BLaER1 treated with 17β-estradiol and CSF1 and Interleukin-3, amounts not matched to agents 10 nM and 100 nM (cell line): ENCODE data around the gene BPIFB2.

Source experiments
- H3K27ac ChIP-seq, 11 experiments: shearing (Covaris generic); formaldehyde crosslinking; 2 replicates each; pipeline ENCODE4 v1.8.1; 2022
- H3K27me3 ChIP-seq, 11 experiments: shearing (Covaris generic); formaldehyde crosslinking; 2 replicates each; pipeline ENCODE4 v1.8.1; 2022
- H3K36me3 ChIP-seq, 11 experiments: shearing (Covaris generic); formaldehyde crosslinking; 2 replicates each; pipeline ENCODE4 v1.8.1; 2022
- H3K4me1 ChIP-seq, 10 experiments: shearing (Covaris generic); formaldehyde crosslinking; 2 replicates each; pipeline ENCODE4 v1.8.1; 2022
- H3K4me2 ChIP-seq, 11 experiments: shearing (Covaris generic); formaldehyde crosslinking; 2 replicates each; pipeline ENCODE4 v1.8.1; 2022
- H3K4me3 ChIP-seq, 10 experiments: shearing (Covaris generic); formaldehyde crosslinking; 2 replicates each; pipeline ENCODE4 v1.8.1; 2022
- H3K9ac ChIP-seq, 11 experiments: shearing (Covaris generic); formaldehyde crosslinking; 2 replicates each; pipeline ENCODE4 v1.8.1; 2022
- H3K9me3 ChIP-seq, 11 experiments: shearing (Covaris generic); formaldehyde crosslinking; replicated peaks in 1 of 11; 2 replicates each; pipeline ENCODE4 v1.8.1; 2022
- H4K20me1 ChIP-seq, 11 experiments: shearing (Covaris generic); formaldehyde crosslinking; 2 replicates each; pipeline ENCODE4 v1.8.1; 2022
- Cebpa-rat ChIP-seq, 11 experiments: shearing (Covaris generic); IDR thresholded peaks; 2 replicates each; pipeline ENCODE4 v1.8.1; 2022

The BPIFB2 gene

GRCh38 chr20:33000802-33001466, 6.6 kb upstream of the BPIFB2 start:
- Histone ChIP-seq H3K9me3 (peaks cover 3 to 12% (median 8%) of the 10 kb centered on the region in 11 experiments; a peak in 21 of 22 replicates), H3K27me3 (no peaks in the 10 kb centered on the region), H3K4me1 (peaks cover 4 to 11% (median 7%) of the 10 kb centered on the region in 10 experiments; a peak in 16 of 20 replicates), H3K4me2 (no peak overlapping the region), H3K4me3 (no peak overlapping the region), H4K20me1 (no peaks in the 10 kb centered on the region), H3K27ac (no peak overlapping the region), H3K36me3 (no peaks in the 10 kb centered on the region), H3K9ac (no peak overlapping the region)
- no peak for TF ChIP-seq Cebpa-rat (IDR thresholded peaks at IDR 0.05)

- no peak for TF ChIP-seq Cebpa-rat (IDR thresholded peaks at IDR 0.05)
- Histone ChIP-seq H3K9ac (no peak overlapping the region), H3K27ac (no peak overlapping the region), H3K27me3 (no peaks in the 10 kb centered on the region), H3K9me3 (peaks cover 0 to 9% (median 5%) of the 10 kb centered on the region in 11 experiments; a peak in 5 of 22 replicates), H3K4me2 (no peak overlapping the region), H4K20me1 (no peaks in the 10 kb centered on the region), H3K4me3 (no peak overlapping the region), H3K36me3 (no peaks in the 10 kb centered on the region), H3K4me1 (peaks cover 4 to 11% (median 7%) of the 10 kb centered on the region in 10 experiments; a peak in 16 of 20 replicates)
These were observed 5.3 kb upstream of the BPIFB2 start for GRCh38 chr20:33002087-33002808.

GRCh38 chr20:33004141-33004751, 3.3 kb upstream of the BPIFB2 start, which contains the start of gene SUN5:
Gene SUN5, minus strand, starts transcription at chr20:33004433. Its CDS starts 93 bp downstream, at chr20:33004340.
- H3K27me3 ChIP-seq: no peaks in the 10 kb centered on the region
- H3K4me2 ChIP-seq: no peak within 1 kb of the TSS
- no peak within 1 kb of the TSS for H3K4me3 ChIP-seq
- H4K20me1 ChIP-seq: no peaks in the 10 kb centered on the region
- no peak for TF ChIP-seq Cebpa-rat (IDR thresholded peaks at IDR 0.05)
- no peak within 1 kb of the TSS for H3K27ac ChIP-seq
- peaks cover 0 to 9% (median 5%) of the 10 kb centered on the region in 11 experiments; a peak in 5 of 22 replicates for H3K9me3 ChIP-seq
- H3K36me3 ChIP-seq: no peaks in the 10 kb centered on the region
- no peak within 1 kb of the TSS for H3K9ac ChIP-seq
- peaks cover 14 to 21% (median 17%) of the 10 kb centered on the region in 10 experiments for H3K4me1 ChIP-seq

- H3K36me3 ChIP-seq: no peaks in the 10 kb centered on the region
- peaks cover 0 to 9% (median 5%) of the 10 kb centered on the region in 11 experiments; a peak in 5 of 22 replicates for H3K9me3 ChIP-seq
- H4K20me1 ChIP-seq: no peaks in the 10 kb centered on the region
- no peak overlapping the region for H3K4me2 ChIP-seq
- no peak overlapping the region for H3K4me3 ChIP-seq
- H3K4me1 ChIP-seq: peaks cover 14 to 25% (median 21%) of the 10 kb centered on the region in 10 experiments
- no peak overlapping the region for H3K9ac ChIP-seq
- H3K27me3 ChIP-seq: no peaks in the 10 kb centered on the region
- no peak overlapping the region for H3K27ac ChIP-seq
- no peak for TF ChIP-seq Cebpa-rat (IDR thresholded peaks at IDR 0.05)
These were observed 2.4 kb upstream of the BPIFB2 start for GRCh38 chr20:33005132-33005566.

GRCh38 chr20:33005908-33006775, 1.4 kb upstream of the BPIFB2 start:
- H4K20me1 ChIP-seq: no peaks in the 10 kb centered on the region
- no peak overlapping the region for H3K9ac ChIP-seq
- H3K4me2 ChIP-seq: no peak overlapping the region
- H3K27me3 ChIP-seq: no peaks in the 10 kb centered on the region
- no peaks in the 10 kb centered on the region for H3K36me3 ChIP-seq
- peaks cover 0 to 9% (median 5%) of the 10 kb centered on the region in 11 experiments; a peak in 5 of 22 replicates for H3K9me3 ChIP-seq
- H3K4me1 ChIP-seq: peaks cover 10 to 28% (median 21%) of the 10 kb centered on the region in 10 experiments
- H3K4me3 ChIP-seq: no peak overlapping the region
- no peak for TF ChIP-seq Cebpa-rat (IDR thresholded peaks at IDR 0.05)
- no peak overlapping the region for H3K27ac ChIP-seq

- Histone ChIP-seq H3K9ac (no peak overlapping the region), H3K27me3 (no peaks in the 10 kb centered on the region), H3K4me1 (peaks cover 10 to 28% (median 21%) of the 10 kb centered on the region in 10 experiments), H3K36me3 (no peaks in the 10 kb centered on the region), H3K27ac (no peak overlapping the region), H3K4me2 (no peak overlapping the region), H3K4me3 (no peak overlapping the region), H3K9me3 (peaks cover 0 to 9% (median 5%) of the 10 kb centered on the region in 11 experiments; a peak in 5 of 22 replicates), H4K20me1 (no peaks in the 10 kb centered on the region)
- TF ChIP-seq Cebpa-rat (IDR thresholded peaks at IDR 0.05): no peak
These were observed 628 bp upstream of the BPIFB2 start for GRCh38 chr20:33006776-33007375.

- no peak for TF ChIP-seq Cebpa-rat (IDR thresholded peaks at IDR 0.05)
- H3K27me3 ChIP-seq: no peaks in the 10 kb centered on the region
- H3K4me2 ChIP-seq: peak overlapping the region; percentile 48 to 86 (median 76)
- H4K20me1 ChIP-seq: no peaks in the 10 kb centered on the region
- H3K4me3 ChIP-seq: no peak overlapping the region
- H3K9ac ChIP-seq: peak overlapping the region in 6 of 11 experiments; percentile 7 to 49 (median 30); a peak in 9 of 22 replicates
- H3K9me3 ChIP-seq: peaks cover 0 to 9% (median 5%) of the 10 kb centered on the region in 11 experiments; a peak in 5 of 22 replicates
- peak overlapping the region in 7 of 11 experiments; percentile 7 to 64 (median 46); a peak in 10 of 22 replicates for H3K27ac ChIP-seq
- H3K4me1 ChIP-seq: peaks cover 10 to 28% (median 21%) of the 10 kb centered on the region in 10 experiments
- H3K36me3 ChIP-seq: no peaks in the 10 kb centered on the region
These were observed 1.1 kb downstream of the BPIFB2 start for GRCh38 chr20:33008336-33009213.
